T-helper 1 cell treated with Interleukin-12 subunit alpha and Interleukin-12 subunit beta and Interleukin-4 antibody, amounts not matched to agents 30 ng/mL and 1 ng/mL, for 36 hours (primary cell): ENCODE measurements around the gene CHMP1B. TPM values are rescaled to one million over a fixed set of nuclear protein-coding genes. Genes with fewer than 3 reads are reported as not detected.

ENCODE experiments used
- intact Hi-C: fragments of 100-400 bp; cut with micrococcal nuclease; formaldehyde crosslinking; loops from one replicate; pipeline ENCODE4 v1.15.1; 2024
- total RNA-seq: library from RNA; stranded (reverse); gene quantifications from 2 replicates; pipeline ENCODE4 v1.2.3, GENCODE V29; 2022

Gene CHMP1B
- total RNA-seq, 1 donor from 2014 or later = 24.9 TPM

DNA sequence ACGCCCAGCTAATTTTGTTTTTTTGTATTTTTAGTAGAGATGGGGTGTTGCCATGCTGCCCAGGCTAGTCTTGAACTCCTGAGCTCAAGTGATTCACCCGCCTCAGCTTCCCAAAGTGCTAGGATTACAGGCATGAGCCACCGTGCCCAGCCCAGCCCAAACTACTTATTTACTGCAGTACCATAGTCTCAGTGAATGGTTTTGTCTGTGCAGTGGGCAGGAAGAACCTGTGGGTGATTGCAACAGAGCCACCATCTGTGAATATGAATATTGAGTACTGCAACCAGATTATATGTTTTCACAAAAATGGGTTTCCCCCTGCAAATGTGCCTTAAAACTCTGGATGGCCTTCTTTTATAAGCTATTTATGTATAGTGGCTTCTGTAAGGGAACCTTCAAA is 47.9 kb downstream of the CHMP1B start:
- intact Hi-C loops = no loop called here

DNA sequence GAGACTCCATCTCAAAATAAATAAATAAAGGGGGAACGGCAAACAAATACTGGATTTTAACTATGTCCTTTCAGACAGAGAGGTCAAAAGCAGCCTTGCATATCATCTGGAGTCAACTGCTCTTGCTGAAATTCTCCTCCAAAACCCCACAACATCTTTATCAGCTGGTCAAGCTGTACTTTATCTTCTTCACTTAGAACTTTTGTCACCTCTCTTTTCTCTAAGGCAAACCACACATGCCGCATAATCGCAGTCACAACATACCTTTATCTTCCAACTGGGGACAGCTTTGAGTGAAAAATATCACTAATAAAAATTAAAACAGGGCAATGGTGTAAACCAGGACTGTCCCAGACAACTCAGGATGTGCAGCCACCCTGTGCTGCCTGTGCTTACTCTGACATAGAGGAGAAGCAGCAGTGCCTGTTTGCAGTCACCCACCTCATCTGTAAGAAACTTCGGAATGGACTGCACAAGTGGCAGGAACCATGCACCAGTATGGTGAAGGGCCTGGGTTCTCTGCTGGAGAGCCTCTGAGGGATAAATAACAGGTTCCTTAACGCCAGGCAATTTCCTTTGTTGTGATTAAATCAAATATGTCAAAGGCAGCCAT is 50.7 kb downstream of the CHMP1B start:
- intact Hi-C loops = no loop called here

DNA sequence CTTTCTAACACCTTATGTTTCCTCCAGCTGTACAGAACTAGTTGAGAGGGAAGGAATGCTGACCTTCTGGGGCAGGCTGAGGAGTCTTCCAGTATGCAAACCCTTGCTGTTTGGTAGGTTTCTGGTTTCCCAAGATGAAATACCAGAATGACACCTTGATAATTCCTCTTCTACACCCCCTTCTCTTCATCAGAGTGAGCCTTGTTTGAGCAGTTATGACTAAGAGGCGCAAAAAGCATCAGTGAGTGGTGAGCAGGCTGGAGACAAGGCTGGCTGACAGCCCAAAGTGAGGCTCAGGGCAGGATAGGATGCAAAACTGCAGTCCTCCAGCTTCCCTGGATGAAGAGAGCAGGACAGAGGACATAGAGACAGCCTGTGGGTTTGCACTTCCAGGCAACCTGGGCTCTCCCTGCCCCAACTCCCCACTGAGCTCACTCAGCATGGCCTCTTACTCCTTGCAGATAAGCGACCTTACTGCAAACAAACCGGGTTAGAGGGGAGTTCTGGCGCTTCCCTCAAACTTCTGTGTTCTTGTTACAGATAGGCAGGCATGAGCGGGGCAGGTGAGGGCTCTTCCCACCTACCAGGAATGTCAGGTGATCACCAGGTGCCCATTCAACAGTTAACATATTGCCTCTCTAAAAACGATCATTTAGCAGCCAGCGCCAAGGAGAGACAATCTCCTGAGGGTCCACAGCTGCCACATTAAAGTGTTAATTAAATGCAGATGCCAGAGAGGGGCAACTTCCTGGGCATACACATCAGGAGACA is 51.5 kb downstream of the CHMP1B start:
- intact Hi-C loops = no loop called here

Other genes with a start within 250 kb of the CHMP1B start
- not detected in 2 replicates for gene SLC35G4, start 241.8 kb upstream of the CHMP1B start, total RNA-seq
- gene GNAL, start 162.1 kb upstream of the CHMP1B start, total RNA-seq = 2.6 and 3.6 TPM in 2 replicates
- gene MPPE1, start 56.9 kb downstream of the CHMP1B start, total RNA-seq = 56.6 and 57.9 TPM in 2 replicates
- 11.3 and 14.3 TPM in 2 replicates for gene IMPA2, start 130.1 kb downstream of the CHMP1B start, total RNA-seq
- not detected in 2 replicates for gene ANKRD62, start 242.4 kb downstream of the CHMP1B start, total RNA-seq